ENCODE results near the gene ESRRG.

DNA sequence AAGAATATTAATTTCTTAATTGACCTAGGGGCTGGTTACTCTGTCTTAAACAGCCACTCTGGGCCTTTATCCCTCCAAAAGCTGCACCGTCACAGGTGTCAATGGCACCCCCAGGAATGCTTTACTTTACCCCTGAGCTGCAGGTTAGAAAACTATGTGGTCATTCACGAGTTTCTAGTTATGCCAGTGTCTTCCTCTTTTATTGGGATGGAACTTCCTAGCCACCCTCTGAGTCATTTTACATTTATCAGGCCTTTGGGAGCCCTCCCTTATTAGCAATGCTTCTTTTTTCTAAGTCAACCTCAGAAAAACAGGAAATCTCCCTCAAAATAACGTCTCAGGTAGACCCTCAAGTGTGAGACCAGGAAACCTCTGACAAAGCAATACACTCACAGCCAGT lies 240.6 kb downstream of the ESRRG start:
- TF ChIP-seq EZH2 (optimal IDR thresholded peaks at IDR 0.05; ENCODE audit: low read depth, low read length), result no peak
- TF ChIP-seq, protein P1, sequence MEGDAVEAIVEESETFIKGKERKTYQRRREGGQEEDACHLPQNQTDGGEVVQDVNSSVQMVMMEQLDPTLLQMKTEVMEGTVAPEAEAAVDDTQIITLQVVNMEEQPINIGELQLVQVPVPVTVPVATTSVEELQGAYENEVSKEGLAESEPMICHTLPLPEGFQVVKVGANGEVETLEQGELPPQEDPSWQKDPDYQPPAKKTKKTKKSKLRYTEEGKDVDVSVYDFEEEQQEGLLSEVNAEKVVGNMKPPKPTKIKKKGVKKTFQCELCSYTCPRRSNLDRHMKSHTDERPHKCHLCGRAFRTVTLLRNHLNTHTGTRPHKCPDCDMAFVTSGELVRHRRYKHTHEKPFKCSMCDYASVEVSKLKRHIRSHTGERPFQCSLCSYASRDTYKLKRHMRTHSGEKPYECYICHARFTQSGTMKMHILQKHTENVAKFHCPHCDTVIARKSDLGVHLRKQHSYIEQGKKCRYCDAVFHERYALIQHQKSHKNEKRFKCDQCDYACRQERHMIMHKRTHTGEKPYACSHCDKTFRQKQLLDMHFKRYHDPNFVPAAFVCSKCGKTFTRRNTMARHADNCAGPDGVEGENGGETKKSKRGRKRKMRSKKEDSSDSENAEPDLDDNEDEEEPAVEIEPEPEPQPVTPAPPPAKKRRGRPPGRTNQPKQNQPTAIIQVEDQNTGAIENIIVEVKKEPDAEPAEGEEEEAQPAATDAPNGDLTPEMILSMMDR (IDR thresholded peaks at IDR 0.05; ENCODE audit: low read length), result no peak

Data from MM.1S (cell line).